Sigmoid colon (tissue), 7 donors: ENCODE results near the gene LCOR. TPM values are rescaled to one million over a fixed set of nuclear protein-coding genes. Genes with fewer than 3 reads are reported as not detected.

Source experiments
- DNase-seq: peaks from one replicate; pipeline ENCODE4 v3.0.0-alpha.2; 2019
- H3K27ac ChIP-seq, 4 donors: fragments of 200-600 bp; sonication (generic); one replicate each; pipeline ENCODE4 v1.5.1; 2016 to 2019; ENCODE audit warnings: mild to moderate bottlenecking in 1 of 4
- H3K27me3 ChIP-seq, 3 donors: fragments of 200-600 bp; sonication (generic); one replicate each; pipeline ENCODE4 v1.5.1; 2019; ENCODE audit warnings: mild to moderate bottlenecking in 1 of 3
- H3K36me3 ChIP-seq, 4 donors: fragments of 200-600 bp; sonication (generic); one replicate each; pipeline ENCODE4 v1.5.1; 2016 to 2019
- H3K4me1 ChIP-seq, 4 donors: fragments of 200-600 bp; sonication (generic); one replicate each; pipeline ENCODE4 v1.5.1; 2017 to 2019
- H3K4me3 ChIP-seq, 4 donors: fragments of 200-600 bp; sonication (generic); one replicate each; pipeline ENCODE4 v1.5.1; 2017 to 2019; ENCODE audit warnings: mild to moderate bottlenecking in 2 of 4, moderate library complexity in 1 of 4
- H3K9me3 ChIP-seq, 4 donors: fragments of 200-600 bp in 3 of 4; sonication (generic) in 3 of 4; one replicate each; pipeline versions ENCODE4 v1.5.1 to v1.6.1; 2013 to 2019
- EP300 ChIP-seq, 4 donors: sonication (generic); formaldehyde crosslinking; IDR thresholded peaks; one replicate each; pipeline ENCODE4 v1.6.1; 2017; ENCODE audit warnings: antibody characterized with exemption in 4 of 4
- POLR2A ChIP-seq, 2 donors: fragments of 450-650 bp; IDR thresholded peaks; one replicate each; pipeline ENCODE4 v1.6.1; 2016; ENCODE audit warnings: antibody characterized with exemption in 2 of 2, mild to moderate bottlenecking in 2 of 2, moderate library complexity in 2 of 2
- POLR2AphosphoS5 ChIP-seq, 4 donors: sonication (generic); formaldehyde crosslinking; IDR thresholded peaks; one replicate each; pipeline ENCODE4 v1.6.1; 2017; ENCODE audit warnings: antibody characterized with exemption in 4 of 4
- WGBS, 2 donors: extraction: QIAGEN DNeasy Blood & Tissue Kit; methylation state at CpG; one replicate each; pipeline ENCODE4 v1.1.7; 2013; 5-methylcytosine and 5-hydroxymethylcytosine counted together
- intact Hi-C: fragments of 100-400 bp; cut with DNase I; formaldehyde crosslinking; loops from one replicate; pipeline ENCODE4 v1.15.1; 2023
- polyA plus RNA-seq, 3 donors: library from polyadenylated mRNA; stranded (reverse); fragments of 200-250 nt; gene quantifications; one replicate each; pipeline ENCODE4 v1.2.3, GENCODE V29; 2013
- total RNA-seq, 4 donors: library from RNA; depleted of rRNA; stranded (reverse); fragments of >200 nt; gene quantifications; one replicate each; pipeline ENCODE4 v1.1.0, GENCODE V29; 2016
- TF ChIP-seq, protein P1 (sequence below), 4 experiments: fragments of 450-650 bp in 3 of 4; fragments of 200-600 bp in 1 of 4; IDR thresholded peaks; one replicate each; pipeline ENCODE4 v1.5.1; 2016 to 2019; ENCODE audit warnings: antibody characterized with exemption in 4 of 4, mild to moderate bottlenecking in 3 of 4, moderate library complexity in 2 of 4
- donor health status: healthy with polysubstance abuse.
- donor health status: Bipolar disorder and iron deficiency.
- donor health status: healthy.

Gene LCOR
- total and polyA plus RNA-seq, 7 donors, result 8.4 to 270 (median 19.6) TPM

DNA sequence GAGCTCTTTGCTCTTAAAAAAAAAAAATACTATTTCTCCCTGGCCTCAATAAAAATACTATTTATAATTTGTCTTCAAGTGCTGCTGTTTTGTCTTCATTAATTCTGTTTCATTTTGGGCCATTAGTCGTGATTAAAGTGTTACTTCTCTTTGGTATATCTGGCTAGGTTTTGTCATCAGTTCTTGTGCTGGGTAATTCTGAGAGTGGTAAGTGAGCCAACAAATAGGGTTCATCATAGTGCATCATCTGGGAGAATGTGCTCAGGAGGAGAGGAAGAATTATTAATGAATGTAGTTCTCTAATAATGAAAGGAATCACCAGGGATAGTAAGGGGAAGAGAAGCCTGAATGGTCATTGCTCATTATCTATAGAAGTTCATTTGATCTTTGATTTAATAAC is 70.0 kb downstream of the LCOR start:
- no peak overlapping the region for H3K4me3 ChIP-seq
- intact Hi-C loops, result no loop called here
- 85 to 88% methylated on average over 1 of the region's 1 CpG for WGBS, 2 donors
- H3K27ac ChIP-seq, result no peak overlapping the region
- peaks cover 0 to 52% (median 27%) of the 10 kb centered on the region in 4 donors for H3K4me1 ChIP-seq
- TF ChIP-seq POLR2AphosphoS5 (IDR thresholded peaks at IDR 0.05) (no peak), POLR2A (IDR thresholded peaks at IDR 0.05) (no peak), EP300 (IDR thresholded peaks at IDR 0.05) (no peak)
- TF ChIP-seq, protein P1, sequence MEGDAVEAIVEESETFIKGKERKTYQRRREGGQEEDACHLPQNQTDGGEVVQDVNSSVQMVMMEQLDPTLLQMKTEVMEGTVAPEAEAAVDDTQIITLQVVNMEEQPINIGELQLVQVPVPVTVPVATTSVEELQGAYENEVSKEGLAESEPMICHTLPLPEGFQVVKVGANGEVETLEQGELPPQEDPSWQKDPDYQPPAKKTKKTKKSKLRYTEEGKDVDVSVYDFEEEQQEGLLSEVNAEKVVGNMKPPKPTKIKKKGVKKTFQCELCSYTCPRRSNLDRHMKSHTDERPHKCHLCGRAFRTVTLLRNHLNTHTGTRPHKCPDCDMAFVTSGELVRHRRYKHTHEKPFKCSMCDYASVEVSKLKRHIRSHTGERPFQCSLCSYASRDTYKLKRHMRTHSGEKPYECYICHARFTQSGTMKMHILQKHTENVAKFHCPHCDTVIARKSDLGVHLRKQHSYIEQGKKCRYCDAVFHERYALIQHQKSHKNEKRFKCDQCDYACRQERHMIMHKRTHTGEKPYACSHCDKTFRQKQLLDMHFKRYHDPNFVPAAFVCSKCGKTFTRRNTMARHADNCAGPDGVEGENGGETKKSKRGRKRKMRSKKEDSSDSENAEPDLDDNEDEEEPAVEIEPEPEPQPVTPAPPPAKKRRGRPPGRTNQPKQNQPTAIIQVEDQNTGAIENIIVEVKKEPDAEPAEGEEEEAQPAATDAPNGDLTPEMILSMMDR (IDR thresholded peaks at IDR 0.05), result no peak
- no peak for DNase-seq
- no peaks in the 10 kb centered on the region for H3K36me3 ChIP-seq
- H3K27me3 ChIP-seq, result no peaks in the 10 kb centered on the region
- no peaks in the 10 kb centered on the region for H3K9me3 ChIP-seq

DNA sequence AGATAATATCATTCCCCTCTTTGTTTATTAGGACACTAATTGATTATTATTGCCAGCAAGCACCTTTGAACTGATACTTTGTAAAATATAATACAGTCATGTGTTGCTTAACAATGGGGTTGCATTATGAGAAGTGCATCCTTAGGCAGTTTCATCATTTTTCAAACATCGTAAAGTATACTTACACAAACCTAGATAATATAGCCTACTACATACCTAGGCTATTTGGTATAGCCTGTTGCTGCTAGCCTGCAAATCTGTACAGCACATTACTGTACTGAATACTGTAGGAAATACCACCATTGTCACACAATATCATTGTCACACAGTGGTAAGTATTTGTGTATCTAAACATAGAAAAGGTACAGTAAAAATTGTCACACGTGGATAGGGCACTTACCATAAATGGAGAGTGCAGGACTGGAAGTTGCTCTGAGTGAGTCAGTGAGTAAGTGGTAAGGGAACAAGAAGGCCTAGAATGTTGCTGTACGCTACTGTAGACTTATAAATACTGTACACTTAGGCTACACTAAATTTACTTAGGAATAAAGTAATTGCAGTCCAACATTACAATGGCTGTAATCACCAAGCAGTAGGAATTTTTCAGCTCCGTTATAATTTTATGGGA is 70.7 kb downstream of the LCOR start:
- Histone ChIP-seq H3K9me3 (no peaks in the 10 kb centered on the region), H3K27me3 (no peaks in the 10 kb centered on the region), H3K36me3 (peaks cover 0 to 1% (median 0%) of the 10 kb centered on the region in 4 donors), H3K4me1 (peaks cover 0 to 55% (median 24%) of the 10 kb centered on the region in 4 donors), H3K27ac (no peak overlapping the region), H3K4me3 (no peak overlapping the region)
- no peak for DNase-seq
- 55 to 78% methylated on average over 4 of the region's 4 CpGs for WGBS, 2 donors
- TF ChIP-seq, protein P1 (IDR thresholded peaks at IDR 0.05), result no peak
- TF ChIP-seq POLR2AphosphoS5 (IDR thresholded peaks at IDR 0.05) (no peak), EP300 (IDR thresholded peaks at IDR 0.05) (no peak), POLR2A (IDR thresholded peaks at IDR 0.05) (no peak)
- intact Hi-C loops, result no loop called here

DNA sequence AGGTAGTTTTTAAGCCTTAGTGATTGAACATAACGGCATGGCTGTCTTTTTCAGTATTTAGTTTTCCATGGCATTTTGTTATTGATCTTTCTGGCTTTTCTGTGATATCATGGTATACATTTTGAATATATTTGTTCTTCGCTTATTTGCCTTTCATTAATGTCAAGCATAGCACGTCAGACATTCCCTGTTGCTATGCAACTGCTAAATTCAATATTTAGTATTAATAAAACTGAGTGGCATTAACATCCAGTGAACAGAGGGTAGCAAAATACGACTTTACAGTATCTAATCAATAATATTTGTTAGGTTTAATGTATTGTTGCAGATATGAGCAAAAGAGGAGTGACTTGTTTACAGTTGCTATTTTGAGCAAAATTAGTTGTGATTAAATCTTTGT is 72.5 kb downstream of the LCOR start:
- DNase-seq, result no peak
- TF ChIP-seq EP300 (IDR thresholded peaks at IDR 0.05) (no peak), POLR2A (IDR thresholded peaks at IDR 0.05) (no peak), POLR2AphosphoS5 (IDR thresholded peaks at IDR 0.05) (no peak)
- TF ChIP-seq, protein P1 (IDR thresholded peaks at IDR 0.05), result no peak
- no peak overlapping the region for H3K27ac ChIP-seq
- peaks cover 0 to 8% (median 0%) of the 10 kb centered on the region in 4 donors for H3K36me3 ChIP-seq
- no peaks in the 10 kb centered on the region for H3K9me3 ChIP-seq
- intact Hi-C loops, result no loop called here
- H3K27me3 ChIP-seq, result no peaks in the 10 kb centered on the region
- no peak overlapping the region for H3K4me3 ChIP-seq
- peaks cover 0 to 49% (median 23%) of the 10 kb centered on the region in 4 donors for H3K4me1 ChIP-seq
- 83 to 92% methylated on average over 4 of the region's 4 CpGs for WGBS, 2 donors

DNA sequence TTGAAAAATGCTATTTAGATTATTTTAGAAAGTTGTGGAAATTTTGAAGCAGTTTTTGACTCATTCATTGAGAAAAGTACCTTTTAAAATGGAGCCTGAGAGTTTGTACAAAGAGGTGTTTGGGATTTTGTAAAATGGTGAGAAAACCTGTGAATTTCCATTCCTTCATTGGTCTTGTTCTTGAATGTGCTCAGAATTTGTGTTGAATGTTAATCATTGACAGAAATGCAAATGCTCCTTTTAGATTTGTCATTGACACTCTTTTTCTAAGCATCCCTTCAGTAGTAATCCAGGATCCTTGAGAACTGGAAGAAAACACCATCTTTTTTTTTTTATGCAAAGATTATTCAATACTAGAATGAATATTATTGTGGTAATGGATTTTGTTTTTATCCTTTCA is 74.8 kb downstream of the LCOR start:
- no peak overlapping the region for H3K4me3 ChIP-seq
- H3K4me1 ChIP-seq, result peaks cover 0 to 57% (median 27%) of the 10 kb centered on the region in 4 donors
- TF ChIP-seq, protein P1 (IDR thresholded peaks at IDR 0.05), result no peak
- TF ChIP-seq POLR2AphosphoS5 (IDR thresholded peaks at IDR 0.05) (no peak), POLR2A (IDR thresholded peaks at IDR 0.05) (no peak), EP300 (IDR thresholded peaks at IDR 0.05) (no peak)
- H3K36me3 ChIP-seq, result peaks cover 0 to 8% (median 0%) of the 10 kb centered on the region in 4 donors
- no peak for DNase-seq
- H3K27ac ChIP-seq, result no peak overlapping the region
- intact Hi-C loops, result no loop called here
- no peaks in the 10 kb centered on the region for H3K9me3 ChIP-seq
- no peaks in the 10 kb centered on the region for H3K27me3 ChIP-seq
